Neural progenitor cell (in vitro differentiated cells): ENCODE data around the gene HBS1L.

Experiments
- CTCF ChIP-seq: fragments of 200-600 bp; sonication (generic); IDR thresholded peaks from 2 replicates; pipeline ENCODE4 v1.5.1; 2017; ENCODE audit warnings: antibody characterized with exemption, mild to moderate bottlenecking
- EZH2 ChIP-seq: fragments of 200-600 bp; sonication (generic); IDR thresholded peaks from 2 replicates; pipeline ENCODE4 v1.6.1; 2017; ENCODE audit warnings: antibody characterized with exemption, mild to moderate bottlenecking, moderate library complexity
- EZH2phosphoT487 ChIP-seq: fragments of 200-600 bp; sonication (generic); IDR thresholded peaks from 2 replicates; pipeline ENCODE4 v1.6.1; 2017; ENCODE audit warnings: antibody characterized with exemption

GRCh38 chr6:135073756-135074393 is 19.3 kb upstream of the HBS1L start:
- TF ChIP-seq CTCF (no peak), EZH2 (no peak), EZH2phosphoT487 (no peak)
